ENCODE data around the gene BCAP29. TPM values are rescaled to one million over a fixed set of nuclear protein-coding genes. Genes with fewer than 3 reads are reported as not detected.

The BCAP29 gene
- total and polyA plus RNA-seq, 9 of the 15 experiments (the other 6 are each of a cell fraction or from before 2014, with no cell fraction given): 63.4 to 137 (median 79.7) TPM

- TF ChIP-seq SRSF1 (IDR thresholded peaks at IDR 0.05; ENCODE audit: low read depth, low read length) (no peak), LEF1 (IDR thresholded peaks at IDR 0.05) (0 out of 2 replicates have a peak, but pooled peaks have one; percentile 6), PHB (CRISPR knock-in tag; IDR thresholded peaks at IDR 0.05) (no peak), USF2 (CRISPR knock-in tag; IDR thresholded peaks at IDR 0.05) (peak; percentile 82), YBX1 (IDR thresholded peaks at IDR 0.05) (no peak), SMAD4 (CRISPR knock-in tag; conservative IDR thresholded peaks at IDR 0.05) (no peak), XRCC5 (IDR thresholded peaks at IDR 0.05; ENCODE audit: low read depth, low read length) (no peak), USF1 (CRISPR knock-in tag; IDR thresholded peaks at IDR 0.05) (peak; percentile 73; the same call in 1 of the 2 replicates), HOXB6 (CRISPR knock-in tag; IDR thresholded peaks at IDR 0.05; ENCODE audit: borderline replicate concordance) (no peak), MAZ (CRISPR knock-in tag; conservative IDR thresholded peaks at IDR 0.05 in 1 of 2, IDR thresholded peaks at IDR 0.05 in 1 of 2) (no peak), TAF7 (tag; IDR thresholded peaks at IDR 0.05) (no peak), ZFPM2 (CRISPR knock-in tag; IDR thresholded peaks at IDR 0.05) (no peak), JUND (IDR thresholded peaks at IDR 0.05; ENCODE audit: borderline replicate concordance, low read depth, low read length) (no peak), JUND (tag; IDR thresholded peaks at IDR 0.05; ENCODE audit: borderline replicate concordance, low read depth, low read length) (no peak), ZBTB26 (CRISPR knock-in tag; IDR thresholded peaks at IDR 0.05) (no peak), NFATC3 (IDR thresholded peaks at IDR 0.05) (no peak), ZBTB43 (CRISPR knock-in tag; IDR thresholded peaks at IDR 0.05) (no peak), BHLHE40 (IDR thresholded peaks at IDR 0.05; ENCODE audit: low read length) (peak; percentile 83), PHTF2 (CRISPR knock-in tag; IDR thresholded peaks at IDR 0.05) (no peak), TFE3 (CRISPR knock-in tag; IDR thresholded peaks at IDR 0.05) (peak; percentile 88), FOSL1 (tag; conservative IDR thresholded peaks at IDR 0.05) (no peak), SP1 (CRISPR knock-in tag; IDR thresholded peaks at IDR 0.05) (no peak), DIDO1 (tag; IDR thresholded peaks at IDR 0.05; ENCODE audit: low read depth) (peak; percentile 42; the same call in 1 of the 2 replicates), SLC30A9 (CRISPR knock-in tag; IDR thresholded peaks at IDR 0.05) (0 out of 2 replicates have a peak, but pooled peaks have one; percentile 45), ZNF239 (CRISPR knock-in tag; IDR thresholded peaks at IDR 0.05) (no peak)
Measured at GRCh38 chr7:107564553-107565298, 15.3 kb upstream of the BCAP29 start (continued).
